ENCODE data around the gene NTMT1.

The NTMT1 gene

GRCh38 chr9:129597355-129598088 is 28.4 kb upstream of the NTMT1 start:
- no peak for DNase-seq (ENCODE audit: low read depth in 1 of 2, low spot score in 1 of 2)
- H3K4me3 ChIP-seq (replicated peaks; ENCODE audit: insufficient read depth, low read length): no peak overlapping the region
- no peaks in the 10 kb centered on the region for H3K27me3 ChIP-seq (ENCODE audit: insufficient read depth, poor library complexity, severe bottlenecking)
- TF ChIP-seq CTCF (IDR thresholded peaks at IDR 0.05; ENCODE audit: insufficient read depth, low read length) (no peak), POLR2AphosphoS5 (IDR thresholded peaks at IDR 0.05; ENCODE audit: low read depth) (no peak)
- no peak overlapping the region for H3K27ac ChIP-seq (replicated peaks)

GRCh38 chr9:129598089-129598596 is 27.8 kb upstream of the NTMT1 start:
- DNase-seq (ENCODE audit: low read depth in 1 of 2, low spot score in 1 of 2): peak in 1 of 2 experiments; percentile 25
- TF ChIP-seq POLR2AphosphoS5 (IDR thresholded peaks at IDR 0.05; ENCODE audit: low read depth): no peak
- TF ChIP-seq GABPA (IDR thresholded peaks at IDR 0.05; ENCODE audit: low read depth): no peak
- H3K27ac ChIP-seq (replicated peaks): no peak overlapping the region

GRCh38 chr9:129601082-129601674 is 24.8 kb upstream of the NTMT1 start:
- no peak overlapping the region for H3K4me3 ChIP-seq (replicated peaks; ENCODE audit: insufficient read depth, low read length)
- TF ChIP-seq SPI1 (IDR thresholded peaks at IDR 0.05; ENCODE audit: borderline replicate concordance, low read depth): no peak
- TF ChIP-seq REST (IDR thresholded peaks at IDR 0.05; ENCODE audit: insufficient replicate concordance, low read depth): no peak
- H3K27me3 ChIP-seq (ENCODE audit: insufficient read depth, poor library complexity, severe bottlenecking): no peaks in the 10 kb centered on the region
- DNase-seq (ENCODE audit: low read depth in 1 of 2, low spot score in 1 of 2): no peak
- H3K27ac ChIP-seq (replicated peaks): no peak overlapping the region

More at GRCh38 chr9:129598089-129598596, 27.8 kb upstream of the NTMT1 start:
- Histone ChIP-seq H3K27me3 (ENCODE audit: insufficient read depth, poor library complexity, severe bottlenecking) (no peaks in the 10 kb centered on the region), H3K4me3 (replicated peaks; ENCODE audit: insufficient read depth, low read length) (no peak overlapping the region)

GRCh38 chr9:129602598-129603415 is 23.2 kb upstream of the NTMT1 start:
- no peak overlapping the region for H3K27ac ChIP-seq (replicated peaks)

More at GRCh38 chr9:129602598-129603415, 23.2 kb upstream of the NTMT1 start:
- no peak for TF ChIP-seq GABPA (IDR thresholded peaks at IDR 0.05; ENCODE audit: low read depth)
- TF ChIP-seq REST (IDR thresholded peaks at IDR 0.05; ENCODE audit: insufficient replicate concordance, low read depth): no peak
- no peak; the same call in 1 of the 2 replicates for TF ChIP-seq SPI1 (IDR thresholded peaks at IDR 0.05; ENCODE audit: borderline replicate concordance, low read depth)
- TF ChIP-seq CTCF (IDR thresholded peaks at IDR 0.05; ENCODE audit: insufficient read depth, low read length): no peak
- no peak for TF ChIP-seq POLR2AphosphoS5 (IDR thresholded peaks at IDR 0.05; ENCODE audit: low read depth)
- Histone ChIP-seq H3K27me3 (ENCODE audit: insufficient read depth, poor library complexity, severe bottlenecking) (no peaks in the 10 kb centered on the region), H3K4me3 (replicated peaks; ENCODE audit: insufficient read depth, low read length) (no peak overlapping the region)
- DNase-seq (ENCODE audit: low read depth in 1 of 2, low spot score in 1 of 2): peak in 1 of 2 experiments; percentile 49
